NCI-H524 (cell line): Measurements from ENCODE around the gene CRY2.
A peak's percentile ranks its signal among the peaks of the same experiment; 100 is the strongest.
"Not testable (repeated sequence)": the region's sequence is repeated elsewhere in the genome, so short reads cannot be mapped to it uniquely, and the experiment has no call there.

Experiments used
- DNase-seq, 2 experiments: peaks; one replicate each; lab custom pipeline; 2025; lab: John Stamatoyannopoulos, UW

The CRY2 gene

GRCh38 chr11:45846974-45847910, at the start of gene CRY2:
Gene CRY2 (plus strand): TSS chr11:45847475. CDS start chr11:45847491, 16 bp downstream.
- DNase-seq, result peak; percentile 95 to 97

GRCh38 chr11:45798793-45799441, 48.4 kb upstream of the CRY2 start:
- DNase-seq, result no peak

- no peak for DNase-seq
These were observed 47.7 kb upstream of the CRY2 start for GRCh38 chr11:45799562-45799961.

- DNase-seq, result no peak
These were observed 47.0 kb upstream of the CRY2 start for GRCh38 chr11:45800261-45800660.

GRCh38 chr11:45801723-45802315, 45.5 kb upstream of the CRY2 start:
- no peak for DNase-seq

GRCh38 chr11:45802531-45803317, 44.6 kb upstream of the CRY2 start:
- no peak for DNase-seq

- peak; percentile 8 to 63 for DNase-seq
These were observed 43.1 kb upstream of the CRY2 start for GRCh38 chr11:45803971-45804760.

GRCh38 chr11:45804761-45805304, 42.4 kb upstream of the CRY2 start, which contains the start of gene SLC35C1:
Gene SLC35C1 (plus strand): TSS chr11:45805149. CDS start chr11:45805802, 653 bp downstream.
- DNase-seq, result peak; percentile 85 to 93

- peak in 1 of 2 experiments; percentile 29 for DNase-seq
These were observed 41.8 kb upstream of the CRY2 start for GRCh38 chr11:45805305-45806071.

- no peak for DNase-seq
These were observed 41.0 kb upstream of the CRY2 start for GRCh38 chr11:45806072-45806933.

GRCh38 chr11:45806937-45807791, 40.1 kb upstream of the CRY2 start:
- no peak for DNase-seq

- no peak for DNase-seq
These were observed 39.5 kb upstream of the CRY2 start for GRCh38 chr11:45807792-45808238.

GRCh38 chr11:45808427-45808826, 38.8 kb upstream of the CRY2 start:
- not testable (repeated sequence) for DNase-seq

- no peak for DNase-seq
These were observed 37.5 kb upstream of the CRY2 start for GRCh38 chr11:45809456-45810395.

GRCh38 chr11:45810431-45811108, 36.7 kb upstream of the CRY2 start:
- no peak for DNase-seq

- DNase-seq, result no peak
These were observed 36.2 kb upstream of the CRY2 start for GRCh38 chr11:45811109-45811435.
